Measurements from ENCODE around the gene MAD2L1BP. TPM values are rescaled to one million over a fixed set of nuclear protein-coding genes. Genes with fewer than 3 reads are reported as not detected.

The MAD2L1BP gene
- total and polyA plus RNA-seq, 2 of the 4 experiments (the other 2 are of a cell fraction): 28.1 to 50.2 TPM

GRCh38 chr6:43667245-43668150, 31.9 kb downstream of the MAD2L1BP start:
- H4K5ac ChIP-seq (ENCODE audit: low read depth, low read length): peak overlapping the region; percentile 14
- BruUV-seq (replicated peaks): no TSS peak
- no peak overlapping the region for H3K18ac ChIP-seq (ENCODE audit: low read depth, low read length)
- dilution Hi-C loops (cut with HindIII; ENCODE audit: low sequenced_read_pairs, unreplicated experiment): no loop called here
- H2BK20ac ChIP-seq (ENCODE audit: low read depth, low read length): no peak overlapping the region
- H3K4me1 ChIP-seq (ENCODE audit: control insufficient read depth, insufficient read depth, low read length): peaks cover 17% of the 10 kb centered on the region
- no peaks in the 10 kb centered on the region for H3K27me3 ChIP-seq (ENCODE audit: control insufficient read depth, insufficient read depth, low read length)
- no peak overlapping the region for H2BK15ac ChIP-seq (ENCODE audit: low read depth, low read length)
- no peak overlapping the region for H3K56ac ChIP-seq (ENCODE audit: extremely low read depth, insufficient read depth, low read length)
- POLR2A ChIA-PET (ENCODE audit: unreplicated experiment): interaction anchor here (0.6 kb wide), 1 partner anchor 102 kb away, joined by 3 read pairs; no protein-coding TSS in a partner anchor
- H2BK120ac ChIP-seq (ENCODE audit: low read depth, low read length): no peak overlapping the region
- TF ChIP-seq RCOR1 (IDR thresholded peaks at IDR 0.05; ENCODE audit: insufficient replicate concordance, low read length) (no peak), RAD21 (IDR thresholded peaks at IDR 0.05; ENCODE audit: low read length) (peak; percentile 91), SMC3 (IDR thresholded peaks at IDR 0.05; ENCODE audit: low read depth, low read length) (peak; percentile 93), MAZ (IDR thresholded peaks at IDR 0.05; ENCODE audit: borderline replicate concordance, low read depth, low read length) (peak; percentile 47; the same call in 1 of the 2 replicates), CTCF (conservative IDR thresholded peaks at IDR 0.05; ENCODE audit: low read depth, low read length) (peak; percentile 89), CEBPB (IDR thresholded peaks at IDR 0.05; ENCODE audit: low read depth, low read length) (no peak)
- peak overlapping the region; percentile 84 for H2AFZ ChIP-seq (replicated peaks; ENCODE audit: low read length, poor library complexity)
- no peaks in the 10 kb centered on the region for H3K9me3 ChIP-seq (ENCODE audit: control insufficient read depth, insufficient read depth, low read length)
- ATAC-seq (ENCODE audit: low read depth): peak; percentile 73
- peak overlapping the region; percentile 86 for H2AK9ac ChIP-seq (replicated peaks; ENCODE audit: low read depth, low read length, poor library complexity)
- H4K91ac ChIP-seq (ENCODE audit: insufficient read depth, low read depth, low read length): peak overlapping the region; percentile 25; the same call in 1 of the 2 replicates
- 29% methylated on average over 3 of the region's 16 CpGs; no CpG with 5 or more reads in 1 of the 2 experiments for WGBS, 2 experiments (ENCODE audit: extremely low coverage in 2 of 2, insufficient read length in 1 of 2)
- no peak overlapping the region for H3K9ac ChIP-seq (ENCODE audit: low read depth, low read length)
- H3K23ac ChIP-seq (ENCODE audit: low read depth, low read length): no peak overlapping the region
- no peak overlapping the region for H3K4me3 ChIP-seq (ENCODE audit: insufficient read depth, low read depth, low read length)
- DNase-seq: peak; percentile 60
- peaks cover 15% of the 10 kb centered on the region; the same call in 1 of the 2 replicates for H3K36me3 ChIP-seq (ENCODE audit: control insufficient read depth, insufficient read depth, low read length)
- peak overlapping the region; percentile 54; the same call in 1 of the 2 replicates for H3K4me2 ChIP-seq (ENCODE audit: low read depth, low read length)
- in situ Hi-C loops (cut with MboI; ENCODE audit: low sequenced_read_pairs): loop anchor here (5.0 kb wide), 2 partner anchors 100 to 415 kb away; no protein-coding TSS in a partner anchor
- H3K79me1 ChIP-seq (ENCODE audit: low read depth in 1 of 2, low read length in 2 of 2): no peaks in the 10 kb centered on the region
- intact Hi-C loops (cut with micrococcal nuclease): loop anchor here (1.0 to 10.0 kb wide), 5 partner anchors 91 to 412 kb away; no protein-coding TSS in a partner anchor
- H3K27ac ChIP-seq (ENCODE audit: insufficient read depth, low read length): no peak overlapping the region
- no peak overlapping the region for H3K14ac ChIP-seq (replicated peaks; ENCODE audit: low read depth, low read length)
- H2AK5ac ChIP-seq (ENCODE audit: low read depth, low read length): no peak overlapping the region
- CTCF ChIA-PET: interaction anchor here (0.7 to 1.7 kb wide), 8 partner anchors 11 to 412 kb away, joined by 3 to 6 read pairs (median 3); no protein-coding TSS in a partner anchor
- H4K8ac ChIP-seq (ENCODE audit: low read depth in 2 of 2, low read length in 2 of 2): peak overlapping the region in 1 of 2 experiments; percentile 45; a peak in 2 of 4 replicates
- peaks cover 20% of the 10 kb centered on the region; the same call in 1 of the 2 replicates for H3K9me1 ChIP-seq (ENCODE audit: insufficient read depth, low read length)
- 0 out of 2 replicates have a peak overlapping the region, but pooled peaks have one; percentile 19 for H3K4ac ChIP-seq (ENCODE audit: low read depth, low read length)
- H4K20me1 ChIP-seq (ENCODE audit: insufficient read depth, low read length): no peaks in the 10 kb centered on the region; the same call in 1 of the 2 replicates
- H2BK5ac ChIP-seq (ENCODE audit: low read depth, low read length, poor library complexity, severe bottlenecking): no peak overlapping the region

Data from IMR-90 (cell line).